ENCODE measurements around the gene OR2G3. TPM values are rescaled to one million over a fixed set of nuclear protein-coding genes. Genes with fewer than 3 reads are reported as not detected.
A peak's percentile ranks its signal among the peaks of the same experiment; 100 is the strongest.

The OR2G3 gene
- total RNA-seq, result not detected
- long read RNA-seq, result 0 reads

- intact Hi-C loops (cut with DNase I), result no loop called here
- ATAC-seq (no peak), DNase-seq (no peak)
Observed at GRCh38 chr1:247605286-247605685, at the start of gene OR2G3. TSS of gene OR2G3 (plus strand) at chr1:247605586. CDS start at chr1:247605586, 0 bp downstream.

- intact Hi-C loops (cut with DNase I), result no loop called here
- ATAC-seq (no peak), DNase-seq (no peak)
Observed at GRCh38 chr1:247557926-247558674, 47.3 kb upstream of the OR2G3 start.

DNA sequence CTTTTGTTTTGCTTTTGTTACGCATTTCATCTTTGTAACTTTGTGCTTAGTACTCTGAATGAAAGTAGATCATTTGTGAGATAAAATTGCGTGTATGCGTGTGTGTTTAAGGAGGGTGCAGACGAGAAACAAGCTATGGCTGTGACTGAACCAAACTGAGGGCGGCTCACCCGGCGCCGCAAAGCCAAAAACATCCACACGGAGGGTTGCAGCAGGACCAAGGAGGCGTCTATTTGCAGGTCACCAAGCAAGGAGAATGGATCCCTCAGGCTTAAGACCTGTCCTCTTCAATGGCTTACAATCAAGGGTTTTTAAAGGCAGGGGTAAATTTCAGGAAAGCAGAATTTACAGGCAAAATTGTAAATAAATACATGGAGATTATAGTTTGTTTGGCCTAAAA, 43.7 kb upstream of the OR2G3 start:
- intact Hi-C loops (cut with DNase I), result no loop called here

GRCh38 chr1:247562198-247562597, 43.2 kb upstream of the OR2G3 start:
- no peak for ATAC-seq
- intact Hi-C loops (cut with DNase I), result no loop called here
- no peak for DNase-seq

More for the DNA sequence above, 43.7 kb upstream of the OR2G3 start:
- no peak for ATAC-seq
- no peak for DNase-seq

- intact Hi-C loops (cut with DNase I), result no loop called here
- no peak for DNase-seq
- ATAC-seq, result no peak
Observed at GRCh38 chr1:247574236-247574635, 31.1 kb upstream of the OR2G3 start.

DNA sequence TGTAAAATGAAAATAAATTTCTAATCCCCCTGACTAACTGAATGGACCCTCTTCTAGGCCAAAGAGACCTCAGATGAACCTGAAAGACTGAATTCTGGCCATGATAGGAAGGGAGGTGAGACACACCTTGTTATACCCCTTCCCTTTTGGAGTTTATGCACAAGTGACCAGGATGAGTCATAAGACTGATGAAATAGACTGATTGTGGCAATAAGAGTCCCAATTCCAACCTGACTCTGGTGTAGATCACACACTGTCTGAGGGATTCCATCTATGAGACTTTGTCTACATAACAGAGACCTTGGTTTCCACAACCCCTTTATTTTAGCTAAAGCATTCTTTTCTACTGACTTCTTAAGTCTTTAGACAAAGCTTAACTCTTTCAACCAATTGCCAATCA, 30.7 kb upstream of the OR2G3 start:
- DNase-seq (no peak), ATAC-seq (no peak)
- intact Hi-C loops (cut with DNase I), result no loop called here

- no peak for ATAC-seq
- no peak for DNase-seq
- intact Hi-C loops (cut with DNase I), result no loop called here
Observed at GRCh38 chr1:247576514-247576913, 28.9 kb upstream of the OR2G3 start.

DNA sequence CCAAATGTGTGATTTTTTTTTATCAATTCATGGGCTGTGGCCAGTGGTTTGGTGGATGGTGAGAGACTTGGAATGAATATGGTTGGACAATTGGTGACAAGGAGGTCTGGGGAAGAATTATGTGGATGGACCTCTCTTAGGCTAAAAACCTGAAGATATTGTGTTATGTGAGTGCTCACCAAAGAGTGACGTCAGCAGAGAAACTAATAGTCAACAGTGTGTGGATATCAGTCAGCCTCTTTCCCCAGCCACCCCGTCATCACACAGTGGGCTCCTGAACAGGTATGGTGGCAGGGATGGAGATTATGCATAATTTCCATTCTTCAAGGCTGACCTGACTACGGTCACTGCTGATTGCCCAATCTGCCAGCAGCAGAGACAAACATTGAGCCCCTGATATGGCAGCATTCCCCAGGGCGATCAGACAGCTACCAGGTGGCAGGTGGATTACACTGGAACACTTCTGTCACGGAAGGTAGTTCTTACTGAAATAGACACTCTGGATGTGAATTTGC, 26.4 kb upstream of the OR2G3 start:
- DNase-seq (no peak), ATAC-seq (no peak)
- intact Hi-C loops (cut with DNase I), result no loop called here

- no peak for DNase-seq
- no peak for ATAC-seq
- intact Hi-C loops (cut with DNase I), result no loop called here
Observed at GRCh38 chr1:247588060-247588459, 17.3 kb upstream of the OR2G3 start, which contains the start of gene OR2G2. TSS of gene OR2G2 (plus strand) at chr1:247588360. CDS start at chr1:247588360, 0 bp downstream.

DNA sequence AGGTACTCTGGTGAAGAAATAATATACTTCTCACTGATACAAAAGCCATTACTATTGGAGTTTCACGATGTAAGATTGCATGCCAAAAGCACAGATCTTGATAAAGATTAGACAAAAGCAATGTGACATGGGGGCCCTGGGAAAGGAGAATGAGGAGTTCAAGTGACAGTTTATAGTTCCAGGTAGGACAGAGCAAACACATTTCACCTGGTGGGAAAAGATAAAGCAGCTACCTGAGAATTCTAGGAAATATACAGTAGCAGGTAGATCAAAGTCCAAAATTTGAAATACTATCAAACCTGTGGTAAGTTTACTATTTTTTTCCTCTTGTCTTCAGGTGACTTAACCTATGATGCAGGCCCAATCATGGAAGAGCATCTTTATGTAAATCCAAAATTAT, 8.0 kb downstream of the OR2G3 start:
- DNase-seq (no peak), ATAC-seq (no peak)
- intact Hi-C loops (cut with DNase I), result no loop called here

- DNase-seq (no peak), ATAC-seq (no peak)
- intact Hi-C loops (cut with DNase I), result no loop called here
Observed at GRCh38 chr1:247614625-247615024, 9.2 kb downstream of the OR2G3 start.

DNA sequence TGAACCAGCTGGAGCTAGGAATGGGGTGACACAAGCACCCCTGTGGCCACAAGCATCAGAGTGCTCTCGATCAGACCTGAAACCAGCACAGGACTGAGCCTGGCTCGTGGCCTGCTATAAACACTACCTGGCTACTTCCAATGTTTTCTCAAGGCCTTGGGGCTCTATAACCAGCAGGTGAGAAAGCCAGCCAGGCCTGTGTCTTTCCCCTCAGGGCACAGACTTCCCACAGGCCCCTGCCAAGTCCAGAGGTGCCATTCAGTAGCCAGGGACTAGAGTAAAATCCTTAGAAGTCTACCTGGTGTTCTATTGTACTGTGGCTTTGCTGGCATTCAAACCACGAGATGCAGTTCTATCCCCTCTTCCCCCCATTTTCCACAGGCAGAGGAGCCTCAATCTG, 22.6 kb downstream of the OR2G3 start:
- intact Hi-C loops (cut with DNase I), result no loop called here
- ATAC-seq (no peak), DNase-seq (no peak)

DNA sequence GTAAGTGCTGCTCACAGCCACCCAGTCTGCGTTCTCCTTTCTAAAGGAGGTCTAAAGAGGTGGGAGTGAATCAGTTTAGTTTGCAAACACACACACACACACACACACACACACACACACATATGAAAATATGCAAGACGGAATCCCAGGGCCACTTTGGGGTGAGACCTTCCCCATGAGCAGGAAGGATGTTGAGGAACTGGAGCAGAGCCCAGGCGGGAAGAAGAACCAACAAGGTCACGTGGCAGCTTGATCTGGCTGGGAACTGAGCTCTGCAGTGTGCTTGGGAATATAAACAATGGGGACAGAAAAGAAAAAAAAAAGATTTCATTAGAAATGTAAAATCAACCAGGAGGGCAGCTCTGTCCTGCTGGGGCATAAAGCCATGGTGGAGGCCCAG, 32.6 kb downstream of the OR2G3 start:
- intact Hi-C loops (cut with DNase I), result no loop called here
- no peak for DNase-seq
- no peak for ATAC-seq

DNA sequence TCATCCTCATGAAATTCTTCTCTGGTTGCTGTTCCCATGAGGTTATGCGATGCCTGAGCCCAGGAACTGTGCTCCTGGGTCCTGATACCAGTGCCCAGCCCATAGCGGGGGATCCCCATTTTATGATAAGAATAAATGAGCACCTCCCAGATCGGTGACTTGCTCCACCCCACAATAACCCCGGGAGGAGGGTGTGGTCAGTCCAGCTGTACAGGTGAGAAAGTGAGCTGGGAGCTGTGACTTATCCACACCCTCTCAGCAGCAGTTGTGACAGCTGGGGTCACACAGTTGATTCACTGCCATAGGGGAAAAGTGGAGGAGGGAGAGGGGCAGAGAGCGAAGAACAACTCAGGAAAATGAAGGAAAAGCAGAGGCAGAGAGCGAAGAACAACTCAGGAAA, 33.4 kb downstream of the OR2G3 start:
- DNase-seq, result no peak
- intact Hi-C loops (cut with DNase I), result no loop called here
- no peak for ATAC-seq

GRCh38 chr1:247639381-247639981, 34.1 kb downstream of the OR2G3 start:
- intact Hi-C loops (cut with DNase I), result no loop called here
- ATAC-seq (peak; percentile 71 to 89), DNase-seq (peak; percentile 76)

GRCh38 chr1:247642742-247643141, 37.4 kb downstream of the OR2G3 start:
- ATAC-seq (no peak), DNase-seq (no peak)
- intact Hi-C loops (cut with DNase I), result no loop called here

DNA sequence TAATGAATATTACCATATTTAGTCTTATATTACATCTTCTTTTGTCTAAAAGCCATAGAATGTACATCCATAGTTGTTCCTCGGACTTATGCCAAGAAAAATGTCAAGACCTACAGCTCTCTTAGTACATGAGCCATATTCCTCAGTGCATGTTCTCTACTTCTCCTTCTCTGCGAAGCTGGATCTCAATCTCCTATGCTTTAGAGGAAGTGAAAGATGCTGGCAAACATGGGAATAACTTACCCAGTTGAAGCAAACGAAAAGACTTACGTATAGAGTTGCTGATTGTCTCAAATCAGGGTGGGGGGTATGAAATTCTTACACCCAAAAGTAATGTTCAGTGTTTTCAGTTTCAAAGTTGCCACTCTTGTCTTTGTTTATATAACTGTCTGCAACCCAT, 41.5 kb downstream of the OR2G3 start:
- intact Hi-C loops (cut with DNase I), result no loop called here
- no peak for DNase-seq

DNA sequence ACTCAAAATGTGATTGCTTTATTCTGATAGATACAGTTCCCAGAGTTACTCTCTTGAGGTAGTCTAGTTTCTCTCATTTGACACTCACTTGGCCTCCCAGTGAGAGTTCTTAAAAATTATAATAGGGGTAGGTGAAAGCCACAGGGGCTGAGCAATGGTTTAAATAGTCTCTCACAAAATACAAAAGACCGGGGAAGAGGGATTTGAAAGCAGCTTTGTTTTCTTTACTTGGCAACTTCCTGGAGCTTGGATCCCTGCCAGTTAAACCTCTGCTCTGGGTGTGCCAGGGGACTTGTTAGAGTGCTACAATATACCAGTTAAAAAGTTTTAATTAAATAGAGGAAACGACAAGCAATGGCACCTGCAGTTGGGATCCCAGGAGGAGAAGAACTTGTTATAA, 42.5 kb downstream of the OR2G3 start:
- intact Hi-C loops (cut with DNase I), result no loop called here
- no peak for ATAC-seq
- no peak for DNase-seq

More for the DNA sequence above, 41.5 kb downstream of the OR2G3 start:
- no peak for ATAC-seq

- ATAC-seq (no peak), DNase-seq (no peak)
- intact Hi-C loops (cut with DNase I), result no loop called here
Observed at GRCh38 chr1:247653040-247653439, 47.7 kb downstream of the OR2G3 start.

Data from left cardiac atrium (tissue), 4 donors.